Epithelial cell of esophagus (primary cell): ENCODE measurements around the gene MYLK.

Source experiments
- DNase-seq: peaks from one replicate; pipeline ENCODE4 v3.0.0; 2010; ENCODE audit warnings: low read depth
- H3K4me3 ChIP-seq: 2 replicates; pipeline ENCODE4 v1.5.1; 2011; ENCODE audit warnings: mild to moderate bottlenecking, low read length, control low read depth
- TF ChIP-seq, protein P1 (sequence below): IDR thresholded peaks from 2 replicates; pipeline ENCODE4 v1.5.1; 2011; ENCODE audit warnings: low read depth, mild to moderate bottlenecking, low read length, control low read depth, inconsistent platforms; ENCODE audit not compliant: insufficient read depth; ENCODE audit errors: missing control alignments

The MYLK gene

DNA sequence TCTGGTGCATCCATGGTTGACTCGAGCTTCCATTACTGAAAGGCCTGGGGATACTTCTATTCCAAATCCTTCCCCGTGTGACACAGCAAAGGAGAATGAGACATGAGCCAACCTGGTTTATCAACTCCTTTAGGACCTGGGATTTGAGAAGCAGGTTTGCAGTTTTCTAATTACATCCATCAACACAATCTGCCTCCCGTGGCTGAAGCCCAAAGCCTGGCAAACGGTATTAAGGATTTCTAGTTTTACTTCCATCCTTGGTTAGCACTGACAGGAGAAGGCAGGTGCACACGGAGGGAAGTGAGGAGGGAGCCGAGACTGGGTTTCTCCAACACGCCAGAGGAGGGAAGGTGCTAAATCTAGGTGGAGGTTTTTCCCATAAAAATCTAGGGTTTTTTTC, 79.0 kb downstream of the MYLK start:
- DNase-seq, result peak; percentile 53
- TF ChIP-seq, protein P1, sequence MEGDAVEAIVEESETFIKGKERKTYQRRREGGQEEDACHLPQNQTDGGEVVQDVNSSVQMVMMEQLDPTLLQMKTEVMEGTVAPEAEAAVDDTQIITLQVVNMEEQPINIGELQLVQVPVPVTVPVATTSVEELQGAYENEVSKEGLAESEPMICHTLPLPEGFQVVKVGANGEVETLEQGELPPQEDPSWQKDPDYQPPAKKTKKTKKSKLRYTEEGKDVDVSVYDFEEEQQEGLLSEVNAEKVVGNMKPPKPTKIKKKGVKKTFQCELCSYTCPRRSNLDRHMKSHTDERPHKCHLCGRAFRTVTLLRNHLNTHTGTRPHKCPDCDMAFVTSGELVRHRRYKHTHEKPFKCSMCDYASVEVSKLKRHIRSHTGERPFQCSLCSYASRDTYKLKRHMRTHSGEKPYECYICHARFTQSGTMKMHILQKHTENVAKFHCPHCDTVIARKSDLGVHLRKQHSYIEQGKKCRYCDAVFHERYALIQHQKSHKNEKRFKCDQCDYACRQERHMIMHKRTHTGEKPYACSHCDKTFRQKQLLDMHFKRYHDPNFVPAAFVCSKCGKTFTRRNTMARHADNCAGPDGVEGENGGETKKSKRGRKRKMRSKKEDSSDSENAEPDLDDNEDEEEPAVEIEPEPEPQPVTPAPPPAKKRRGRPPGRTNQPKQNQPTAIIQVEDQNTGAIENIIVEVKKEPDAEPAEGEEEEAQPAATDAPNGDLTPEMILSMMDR, result no peak
- H3K4me3 ChIP-seq, result no peak overlapping the region

GRCh38 chr3:123804676-123805075, 79.5 kb downstream of the MYLK start:
- no peak for DNase-seq
- TF ChIP-seq, protein P1, result no peak
- H3K4me3 ChIP-seq, result no peak overlapping the region

DNA sequence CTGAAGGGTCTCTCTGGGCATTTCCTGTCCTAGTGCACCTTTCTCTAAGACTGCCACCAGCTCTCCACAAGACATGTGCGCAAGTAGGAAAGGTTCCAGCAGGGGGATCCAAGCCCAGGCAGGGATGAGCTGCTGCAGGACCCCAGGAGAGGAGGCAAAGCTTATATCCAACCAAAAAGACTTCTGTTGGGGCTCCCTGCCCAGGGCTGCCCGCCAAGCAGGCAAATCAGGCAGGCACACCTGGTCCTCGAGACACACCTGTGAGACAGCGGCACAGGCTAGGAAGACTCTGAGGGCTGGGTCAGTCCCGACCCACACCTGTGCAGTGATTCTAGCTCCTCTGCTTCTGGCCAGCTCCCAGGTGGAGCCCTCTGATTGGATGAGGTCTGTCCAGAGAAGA, 80.6 kb downstream of the MYLK start:
- TF ChIP-seq, protein P1, result no peak
- DNase-seq, result no peak
- no peak overlapping the region for H3K4me3 ChIP-seq

- no peak for DNase-seq
- TF ChIP-seq, protein P1, result no peak
- H3K4me3 ChIP-seq, result no peak overlapping the region
Observed at GRCh38 chr3:123802007-123802625, 82.0 kb downstream of the MYLK start.

- TF ChIP-seq, protein P1, result no peak
Observed at GRCh38 chr3:123801474-123801873, 82.7 kb downstream of the MYLK start.

DNA sequence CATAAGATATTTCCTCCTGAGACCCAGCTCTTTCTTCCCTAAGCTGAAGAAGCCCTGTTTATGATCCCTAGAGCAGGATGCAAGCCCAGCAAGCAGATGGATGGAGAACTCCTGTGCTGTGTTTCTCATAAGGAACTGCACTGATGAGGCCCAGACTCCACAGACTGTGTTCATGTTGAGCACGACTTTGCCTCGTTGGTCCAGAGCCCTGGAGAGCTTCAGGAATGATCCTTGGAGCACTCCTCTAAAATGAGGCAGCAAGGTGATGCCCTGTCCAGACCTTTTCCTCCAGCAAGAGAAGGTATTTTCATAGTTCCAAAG, 83.8 kb downstream of the MYLK start:
- no peak for DNase-seq
- H3K4me3 ChIP-seq, result no peak overlapping the region
- TF ChIP-seq, protein P1, result no peak

More at GRCh38 chr3:123801474-123801873, 82.7 kb downstream of the MYLK start:
- peak; percentile 33 for DNase-seq
- H3K4me3 ChIP-seq, result no peak overlapping the region

DNA sequence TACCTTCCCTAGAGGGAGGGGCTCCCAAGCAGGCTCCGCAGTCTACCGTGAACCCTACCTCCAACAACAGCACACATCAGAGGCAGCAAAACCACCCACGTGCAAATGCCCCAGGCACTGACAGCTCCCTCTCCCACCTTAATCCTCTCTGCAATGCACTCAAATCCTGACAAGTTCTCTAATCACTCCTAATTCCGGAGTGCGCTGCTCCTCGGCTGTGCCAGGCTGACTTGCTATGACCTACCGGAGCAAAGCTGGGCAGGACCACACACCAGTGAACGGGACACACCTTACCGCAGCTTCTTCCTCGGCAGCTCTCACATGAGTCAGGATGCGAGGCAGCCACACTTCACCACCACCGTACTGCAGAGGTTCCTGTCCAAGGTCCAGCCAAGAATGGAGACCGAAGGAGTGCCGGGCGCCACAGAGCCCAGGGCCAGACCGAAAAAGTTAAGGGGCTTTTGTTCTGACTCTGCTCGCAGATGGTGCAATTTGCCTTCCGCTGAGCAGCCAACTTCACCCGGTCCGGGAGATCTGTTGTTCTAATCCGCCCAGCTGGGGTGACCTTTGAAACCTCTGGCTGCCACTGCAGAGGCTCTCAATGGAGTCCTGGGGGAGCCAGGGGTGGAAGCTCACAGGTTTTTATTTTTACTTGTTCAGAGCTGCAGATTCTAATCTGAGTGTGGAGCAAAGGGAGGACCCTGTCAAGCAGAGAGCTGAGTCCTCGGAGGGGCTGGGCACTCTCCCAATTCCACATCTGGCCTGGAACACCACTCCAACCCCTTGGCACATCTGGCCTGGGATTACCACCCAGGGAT, 84.4 kb downstream of the MYLK start:
- no peak overlapping the region for H3K4me3 ChIP-seq
- DNase-seq, result peak; percentile 97
- TF ChIP-seq, protein P1, result no peak
